Activated T-cell treated with anti-CD3 and anti-CD28 coated beads, Interleukin-2, amount 50 U/mL, for 24 hours (primary cell): ENCODE measurements around the gene DUSP15.
A peak's percentile ranks its signal among the peaks of the same experiment; 100 is the strongest.
"Not testable (repeated sequence)": the region's sequence is repeated elsewhere in the genome, so short reads cannot be mapped to it uniquely, and the experiment has no call there.

Experiments
- DNase-seq: peaks from one replicate; pipeline ENCODE4 v3.0.0-alpha.2; 2020
- H3K27ac Mint-ChIP-seq: 2 replicates; pipeline ENCODE4 v1.8.0; 2020; ENCODE audit warnings: mild to moderate bottlenecking, mixed read lengths
- H3K27me3 Mint-ChIP-seq: 2 replicates; pipeline ENCODE4 v1.8.0; 2020; ENCODE audit warnings: mixed read lengths
- H3K36me3 Mint-ChIP-seq: 2 replicates; pipeline ENCODE4 v1.8.0; 2020; ENCODE audit warnings: low read depth, mixed read lengths
- H3K4me1 Mint-ChIP-seq: 2 replicates; pipeline ENCODE4 v1.8.0; 2020; ENCODE audit warnings: low read depth, mixed read lengths
- H3K4me3 Mint-ChIP-seq: 2 replicates; pipeline ENCODE4 v1.8.0; 2020; ENCODE audit warnings: mild to moderate bottlenecking, moderate library complexity, mixed read lengths
- H3K9me3 Mint-ChIP-seq: 2 replicates; pipeline ENCODE4 v1.8.0; 2020; ENCODE audit warnings: mixed read lengths

DUSP15 gene, protein sequence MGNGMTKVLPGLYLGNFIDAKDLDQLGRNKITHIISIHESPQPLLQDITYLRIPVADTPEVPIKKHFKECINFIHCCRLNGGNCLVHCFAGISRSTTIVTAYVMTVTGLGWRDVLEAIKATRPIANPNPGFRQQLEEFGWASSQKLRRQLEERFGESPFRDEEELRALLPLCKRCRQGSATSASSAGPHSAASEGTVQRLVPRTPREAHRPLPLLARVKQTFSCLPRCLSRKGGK

DNA sequence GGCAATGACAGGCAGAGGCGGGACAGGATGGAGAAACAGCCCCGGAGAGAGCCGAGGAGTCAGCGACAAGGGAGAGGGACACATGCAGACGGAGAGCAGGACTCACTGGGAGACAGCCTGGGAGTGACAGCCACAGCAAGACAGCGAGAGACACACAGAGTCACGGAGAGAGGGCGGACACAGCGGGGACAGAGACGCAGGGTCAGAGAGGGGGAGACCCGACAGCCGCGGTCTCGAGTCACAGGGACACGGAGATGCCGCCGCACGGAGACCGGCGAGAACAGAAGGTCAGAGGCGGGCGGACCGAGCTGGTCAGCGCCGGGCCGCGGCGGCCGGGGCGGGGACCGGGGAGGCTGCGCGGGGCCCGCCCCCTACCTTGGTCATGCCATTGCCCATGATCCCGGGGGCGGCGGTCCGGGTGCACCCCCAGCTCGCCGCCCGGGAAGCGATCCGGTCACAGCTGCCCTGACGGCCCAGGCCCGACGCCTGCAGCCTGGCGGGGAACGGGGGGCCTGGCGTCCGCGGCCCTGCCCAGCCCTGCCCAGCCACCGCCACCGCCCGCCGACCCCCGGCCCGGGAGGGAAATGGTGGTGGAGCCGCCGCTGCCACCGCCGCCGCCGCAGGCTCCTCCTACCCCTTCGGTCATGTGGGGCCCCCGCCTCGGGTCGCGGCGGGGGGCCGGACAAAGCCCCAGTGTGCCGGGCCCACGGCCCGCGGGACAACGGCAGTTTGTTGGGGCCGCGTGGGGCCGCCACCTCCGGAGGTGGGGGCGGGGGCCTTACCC lies at the start of gene DUSP15, which contains the start of gene TTLL9:
DUSP15 (minus strand) TSS at position 586 of the 784 bp plus-strand sequence; CDS start at position 396, 190 bp downstream.
TTLL9 (plus strand) TSS at position 693 of the 784 bp plus-strand sequence. CDS start 493 bp downstream, outside the sequence.
- Mint-ChIP-seq H3K4me3 (peak within 1 kb of the TSS; percentile 75), H3K36me3 (no peaks in the 10 kb centered on the region), H3K27me3 (peaks cover 47% of the 10 kb centered on the region), H3K4me1 (peaks cover 10% of the 10 kb centered on the region), H3K27ac (peak within 1 kb of the TSS; percentile 74), H3K9me3 (no peaks in the 10 kb centered on the region)
- DNase-seq: peak; percentile 49

DNA sequence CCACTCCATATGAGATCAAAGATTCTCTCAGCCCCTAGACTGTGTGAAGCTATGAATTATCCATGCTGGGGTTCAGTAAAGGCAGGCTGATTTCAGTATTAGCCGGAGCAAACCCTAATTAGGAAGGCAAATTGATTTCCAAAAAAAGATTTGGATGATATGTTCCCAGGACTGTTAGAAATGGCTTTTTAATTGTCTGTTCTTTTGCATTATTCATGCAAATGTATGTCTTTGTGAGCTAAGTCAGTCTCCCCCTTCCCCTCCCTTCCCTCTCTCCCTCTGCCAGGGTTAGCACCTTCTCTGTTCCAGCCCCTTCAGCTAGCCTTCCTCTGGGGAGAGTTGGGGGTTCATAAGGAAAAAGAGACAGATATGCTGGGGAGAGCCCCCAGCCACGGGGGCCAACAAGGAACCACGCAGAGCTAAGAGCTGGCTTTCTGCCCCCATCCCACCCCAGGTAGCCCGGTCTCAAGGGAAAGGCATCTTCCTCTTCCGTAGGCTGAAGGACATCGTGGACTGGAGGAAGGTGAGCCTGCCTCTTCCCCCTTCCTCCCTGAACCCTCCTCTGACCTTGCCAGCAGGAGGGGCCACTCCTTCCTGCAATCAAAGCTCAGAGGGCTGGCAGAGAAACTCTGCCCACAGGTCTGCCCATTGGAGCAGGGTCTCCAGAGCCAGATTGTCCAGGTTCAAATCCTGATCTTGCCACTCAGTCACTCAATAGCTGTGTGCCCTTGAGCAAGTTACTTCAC lies 49.3 kb upstream of the DUSP15 start:
- no peak overlapping the region for H3K4me3 Mint-ChIP-seq
- H3K4me1 Mint-ChIP-seq: no peaks in the 10 kb centered on the region
- no peak overlapping the region for H3K27ac Mint-ChIP-seq
- DNase-seq: no peak
- no peaks in the 10 kb centered on the region for H3K36me3 Mint-ChIP-seq
- H3K9me3 Mint-ChIP-seq: no peaks in the 10 kb centered on the region
- peaks cover 30% of the 10 kb centered on the region for H3K27me3 Mint-ChIP-seq

DNA sequence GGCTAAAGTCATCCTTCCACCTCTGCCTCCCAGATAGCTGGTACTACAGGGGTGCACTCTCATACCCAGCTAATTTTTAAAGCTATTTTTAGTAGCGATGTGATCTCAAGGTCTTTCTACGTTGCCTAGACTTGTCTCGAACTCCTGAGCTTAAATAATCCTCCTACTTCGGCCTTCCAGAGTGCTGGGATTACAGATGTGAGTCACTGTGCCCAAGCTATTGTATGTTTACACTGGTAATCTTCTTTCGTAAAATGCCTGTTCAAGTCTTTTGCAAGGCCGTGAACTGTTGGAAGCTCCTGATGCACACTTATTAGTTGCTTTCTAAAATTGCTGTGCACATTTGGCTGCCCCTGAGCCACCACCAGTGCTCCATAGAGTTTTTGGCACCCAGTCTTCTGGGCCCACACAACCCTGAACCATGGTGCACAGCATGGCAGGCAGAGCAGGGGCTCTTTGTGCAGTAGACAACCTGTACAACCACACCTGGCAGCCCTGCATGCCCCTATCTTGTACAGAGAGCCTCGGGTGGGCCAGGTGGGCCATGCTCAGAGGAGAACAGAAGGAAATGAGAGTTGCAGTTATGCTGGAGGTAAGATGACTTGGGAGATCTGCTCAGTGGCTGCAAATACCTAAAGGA lies 48.3 kb upstream of the DUSP15 start:
- no peaks in the 10 kb centered on the region for H3K36me3 Mint-ChIP-seq
- DNase-seq: no peak
- no peak overlapping the region for H3K27ac Mint-ChIP-seq
- H3K4me1 Mint-ChIP-seq: no peaks in the 10 kb centered on the region
- peaks cover 20% of the 10 kb centered on the region for H3K27me3 Mint-ChIP-seq
- no peak overlapping the region for H3K4me3 Mint-ChIP-seq
- H3K9me3 Mint-ChIP-seq: no peaks in the 10 kb centered on the region

DNA sequence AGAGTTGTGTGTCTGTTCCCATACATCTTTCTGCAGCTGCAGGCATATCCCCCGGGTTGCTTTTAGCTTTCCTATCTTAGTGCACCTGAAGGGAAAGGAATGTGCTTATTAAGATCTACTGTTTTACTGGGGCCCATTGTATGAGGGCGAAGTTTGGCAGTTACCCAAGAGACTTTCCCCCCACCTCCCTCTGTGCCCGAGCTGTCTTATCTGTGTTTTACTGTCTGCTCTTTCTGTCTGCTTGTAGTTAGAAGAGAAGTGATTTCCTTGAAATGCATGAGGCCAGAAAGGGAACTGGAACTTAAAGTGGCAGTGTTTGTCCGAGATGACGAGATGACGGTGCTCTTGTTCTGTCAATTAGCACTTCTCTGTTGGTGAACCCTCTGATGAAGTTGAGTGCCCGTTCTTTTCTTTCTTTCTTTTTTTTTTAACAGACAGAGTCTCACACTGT lies 47.7 kb upstream of the DUSP15 start:
- H3K4me1 Mint-ChIP-seq, DNase-seq, H3K36me3 Mint-ChIP-seq, H3K4me3 Mint-ChIP-seq, H3K9me3 Mint-ChIP-seq, H3K27ac Mint-ChIP-seq: not testable (repeated sequence)
- peaks cover 20% of the 10 kb centered on the region for H3K27me3 Mint-ChIP-seq

DNA sequence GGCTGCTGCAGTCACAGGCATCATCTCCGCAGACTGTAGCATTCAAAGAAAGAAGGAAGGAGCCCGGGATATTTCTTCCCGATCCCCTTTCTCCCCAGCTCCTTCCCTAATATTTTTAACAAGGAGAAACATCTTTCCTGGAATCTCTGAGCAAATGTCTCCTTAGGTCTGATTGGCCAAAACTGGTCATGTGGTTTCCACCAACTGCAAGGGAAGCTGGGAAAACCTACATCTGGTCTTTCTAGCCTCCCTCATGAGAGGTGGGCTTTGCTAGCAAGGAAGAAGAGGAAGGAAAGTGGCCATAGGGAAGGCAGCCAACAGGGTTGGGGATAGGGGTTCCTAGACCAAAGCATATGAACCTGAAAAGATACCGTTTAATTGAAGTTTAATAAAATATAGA lies 46.4 kb upstream of the DUSP15 start:
- Mint-ChIP-seq H3K36me3 (no peaks in the 10 kb centered on the region), H3K9me3 (no peaks in the 10 kb centered on the region), H3K4me1 (no peaks in the 10 kb centered on the region)

DNA sequence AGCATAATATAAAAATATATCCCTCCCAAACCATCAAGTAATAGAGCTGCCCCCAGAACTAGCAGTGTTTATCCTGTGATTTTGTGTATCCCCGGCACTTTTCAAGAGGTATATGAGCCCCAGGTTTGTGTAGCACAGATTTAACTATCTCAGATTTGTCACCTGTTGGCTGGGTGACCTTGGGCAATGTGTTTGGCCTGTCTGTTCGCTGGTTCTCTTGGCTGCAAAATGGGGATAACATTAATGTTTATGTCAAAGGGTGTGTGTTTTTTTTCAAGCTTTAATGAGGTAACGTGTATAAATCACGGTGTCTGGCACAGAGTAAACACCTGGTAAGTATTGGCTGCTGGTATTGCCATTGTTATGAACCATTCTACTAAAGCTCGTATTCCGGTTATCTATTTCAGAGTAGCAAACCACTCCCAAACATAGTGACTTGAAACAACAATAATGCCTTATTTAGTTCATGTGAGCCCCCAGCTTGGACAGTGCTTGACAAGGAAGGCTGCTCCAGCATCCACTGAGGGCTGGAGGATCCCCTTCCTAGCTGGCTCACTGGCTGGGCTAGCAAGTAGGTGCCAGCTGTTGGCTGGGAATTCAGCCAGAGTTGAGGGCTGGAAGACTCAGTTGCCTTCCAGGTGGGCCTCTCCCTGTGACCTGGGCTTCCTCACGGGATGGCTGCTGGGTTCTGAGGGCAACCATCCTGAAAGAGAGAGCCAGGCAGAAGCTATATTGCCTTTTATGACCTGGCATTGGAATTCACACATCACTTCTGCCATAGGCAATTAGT lies 45.4 kb upstream of the DUSP15 start:
- DNase-seq: no peak
- no peaks in the 10 kb centered on the region for H3K9me3 Mint-ChIP-seq
- no peak overlapping the region for H3K4me3 Mint-ChIP-seq
- H3K27ac Mint-ChIP-seq: no peak overlapping the region
- H3K36me3 Mint-ChIP-seq: no peaks in the 10 kb centered on the region
- H3K4me1 Mint-ChIP-seq: no peaks in the 10 kb centered on the region
- H3K27me3 Mint-ChIP-seq: peaks cover 17% of the 10 kb centered on the region

More for the DNA sequence above, 46.4 kb upstream of the DUSP15 start:
- Mint-ChIP-seq H3K27me3 (peaks cover 20% of the 10 kb centered on the region), H3K27ac (no peak overlapping the region), H3K4me3 (no peak overlapping the region)
- no peak for DNase-seq

DNA sequence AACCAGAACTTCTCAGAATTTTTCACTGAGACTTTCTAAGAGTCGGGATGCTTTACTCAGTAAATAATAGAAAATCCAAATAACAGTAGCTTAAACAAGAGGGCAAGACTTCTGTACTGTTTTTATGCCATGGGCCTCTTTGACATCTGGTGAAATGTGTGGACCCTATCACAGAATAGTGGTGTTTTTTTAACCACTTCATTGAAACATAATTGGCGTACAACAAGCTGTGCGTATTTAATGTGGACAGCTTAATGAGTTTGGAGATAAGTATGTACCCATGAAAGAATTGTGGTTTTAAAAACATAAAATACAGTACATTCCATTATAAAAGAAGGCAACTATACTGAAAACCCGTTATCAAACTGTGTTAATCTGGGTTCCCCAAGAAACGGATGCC lies 43.8 kb upstream of the DUSP15 start:
- DNase-seq: no peak
- H3K27ac Mint-ChIP-seq: no peak overlapping the region
- H3K27me3 Mint-ChIP-seq: peaks cover 7% of the 10 kb centered on the region
- no peaks in the 10 kb centered on the region for H3K36me3 Mint-ChIP-seq
- no peaks in the 10 kb centered on the region for H3K9me3 Mint-ChIP-seq
- no peaks in the 10 kb centered on the region for H3K4me1 Mint-ChIP-seq
- H3K4me3 Mint-ChIP-seq: no peak overlapping the region

DNA sequence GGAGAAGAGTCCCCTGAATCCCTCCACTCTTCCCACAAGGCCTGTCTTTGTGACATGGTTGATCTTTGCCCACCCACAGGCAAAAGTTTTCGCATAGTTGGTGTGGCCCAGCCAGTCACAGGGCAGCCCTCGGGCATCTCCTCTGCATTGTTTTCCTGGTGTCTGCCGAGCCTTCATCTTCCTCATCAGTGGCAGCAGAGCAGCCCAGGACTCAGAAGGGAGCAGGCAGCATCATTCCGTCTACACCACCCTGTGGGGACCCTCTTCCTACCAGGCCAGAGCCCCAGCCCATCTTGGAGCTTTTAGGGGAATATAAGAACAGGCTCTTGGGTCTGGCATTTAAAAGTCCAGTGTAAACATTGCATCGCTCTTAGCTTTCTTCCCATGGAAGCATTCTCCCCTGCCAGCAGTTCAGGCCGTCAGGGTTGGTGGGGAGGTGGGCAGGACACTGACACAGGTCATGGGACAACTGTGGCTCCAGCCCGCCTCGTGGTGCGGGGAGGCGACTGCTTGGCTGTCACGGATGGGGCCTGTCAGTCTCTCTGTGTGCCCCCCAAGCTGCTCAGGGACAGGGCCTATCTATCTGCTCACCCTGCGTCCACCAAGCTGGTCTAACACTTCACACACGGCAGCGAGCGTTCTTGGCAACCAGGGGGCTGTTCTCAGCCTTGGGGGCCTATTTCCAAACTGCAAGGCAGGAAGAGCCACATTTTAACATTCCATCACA lies 43.3 kb upstream of the DUSP15 start:
- H3K4me3 Mint-ChIP-seq: no peak overlapping the region
- no peaks in the 10 kb centered on the region for H3K36me3 Mint-ChIP-seq
- no peak for DNase-seq
- peaks cover under 1% of the 10 kb centered on the region for H3K27me3 Mint-ChIP-seq
- H3K9me3 Mint-ChIP-seq: no peaks in the 10 kb centered on the region
- H3K27ac Mint-ChIP-seq: no peak overlapping the region
- no peaks in the 10 kb centered on the region for H3K4me1 Mint-ChIP-seq

DNA sequence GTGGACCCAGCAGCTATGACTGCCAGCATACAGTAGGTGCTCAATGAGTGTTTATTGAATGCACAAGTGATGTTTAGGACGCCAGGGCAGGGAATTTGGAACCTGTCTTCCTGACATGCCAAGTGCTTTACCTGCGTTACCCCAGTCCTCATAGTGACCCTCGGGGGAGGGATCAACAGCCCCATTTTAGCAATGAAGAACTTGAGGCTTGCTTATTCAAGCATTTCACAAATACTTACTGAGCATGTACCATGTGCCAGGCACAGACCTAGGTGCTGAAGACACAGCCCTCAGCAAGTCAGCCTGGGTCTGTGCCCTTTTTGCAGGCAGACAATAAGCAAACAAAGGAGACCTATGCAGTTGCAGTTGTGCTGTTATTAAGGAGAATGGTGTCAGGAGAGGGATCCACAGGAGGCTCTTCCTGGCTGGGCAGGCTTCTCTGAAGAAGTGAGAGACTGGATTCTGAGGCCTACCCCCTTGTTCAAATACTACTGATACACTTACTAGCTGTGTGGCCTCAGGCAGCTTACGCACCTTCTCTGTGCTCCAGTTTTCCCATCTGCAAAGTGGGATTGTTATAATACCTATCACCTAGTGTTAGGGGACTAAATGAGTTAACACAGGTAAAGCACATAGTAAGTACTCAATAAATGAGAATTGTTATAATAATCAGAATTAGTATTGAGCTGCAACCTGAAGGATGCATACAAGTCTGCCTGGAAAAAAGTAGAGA lies 39.9 kb upstream of the DUSP15 start:
- Mint-ChIP-seq H3K36me3 (no peaks in the 10 kb centered on the region), H3K4me1 (no peaks in the 10 kb centered on the region), H3K9me3 (no peaks in the 10 kb centered on the region), H3K27ac (no peak overlapping the region), H3K4me3 (no peak overlapping the region), H3K27me3 (no peaks in the 10 kb centered on the region)
- DNase-seq: no peak

DNA sequence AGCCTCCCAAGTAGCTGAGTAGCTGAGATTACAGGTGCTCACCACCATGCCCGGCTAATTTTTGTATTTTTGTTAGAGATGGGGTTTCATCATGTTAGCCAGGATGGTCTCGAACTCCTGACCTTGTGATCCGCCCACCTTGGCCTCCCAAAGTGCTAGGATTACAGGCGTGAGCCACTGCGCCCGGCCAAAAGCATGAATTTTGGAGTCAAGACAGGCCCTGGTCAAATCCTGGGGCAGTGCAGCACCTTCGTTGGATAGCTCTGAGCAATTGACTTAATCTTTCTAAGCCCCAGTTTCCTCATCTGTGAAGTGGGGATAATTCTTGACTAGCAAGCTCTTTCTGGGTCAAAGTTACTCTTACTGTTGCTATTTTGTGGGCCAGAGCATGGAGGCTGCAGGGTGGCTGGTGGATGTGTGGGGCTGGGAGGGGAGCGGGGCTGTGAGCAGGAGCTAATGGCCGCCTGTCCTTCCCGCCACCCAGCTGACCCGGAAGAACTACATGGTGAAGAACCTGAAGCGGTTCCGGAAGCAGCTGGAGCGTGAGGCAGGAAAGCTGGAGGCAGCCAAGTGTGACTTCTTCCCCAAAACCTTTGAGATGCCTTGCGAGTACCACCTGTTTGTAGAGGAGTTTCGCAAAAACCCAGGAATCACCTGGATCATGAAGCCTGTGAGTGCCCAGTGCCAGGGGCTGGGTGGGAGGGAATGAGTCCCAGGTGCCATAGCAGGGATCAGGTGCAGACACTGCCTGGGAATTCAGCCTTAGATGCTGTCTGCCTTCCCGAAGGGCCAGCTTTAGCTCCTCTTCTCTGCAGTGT lies 39.1 kb upstream of the DUSP15 start:
- Mint-ChIP-seq H3K4me1 (no peaks in the 10 kb centered on the region), H3K9me3 (no peaks in the 10 kb centered on the region), H3K36me3 (no peaks in the 10 kb centered on the region), H3K27me3 (peaks cover 2% of the 10 kb centered on the region), H3K4me3 (no peak overlapping the region), H3K27ac (no peak overlapping the region)
- DNase-seq: no peak

DNA sequence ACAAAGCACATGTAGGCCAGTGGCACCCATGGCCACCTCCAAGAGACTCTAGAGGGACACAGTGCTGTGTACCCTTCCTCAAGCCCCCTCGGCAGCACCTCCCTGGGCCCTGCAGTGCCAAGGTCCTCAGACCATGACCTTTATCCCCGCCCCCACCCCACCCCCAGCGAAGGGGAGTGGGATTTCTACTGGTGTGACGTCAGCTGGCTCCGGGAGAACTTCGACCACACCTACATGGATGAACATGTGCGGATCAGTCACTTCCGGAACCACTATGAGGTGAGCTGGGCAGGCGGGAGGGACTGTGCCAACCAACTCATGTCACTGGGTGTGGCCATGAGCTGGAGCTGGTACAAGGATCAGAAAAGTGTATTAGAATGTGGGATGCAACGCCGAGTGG lies 38.1 kb upstream of the DUSP15 start:
- H3K36me3 Mint-ChIP-seq: no peaks in the 10 kb centered on the region
- no peak for DNase-seq
- H3K27ac Mint-ChIP-seq: no peak overlapping the region
- H3K9me3 Mint-ChIP-seq: no peaks in the 10 kb centered on the region
- peaks cover 2% of the 10 kb centered on the region for H3K27me3 Mint-ChIP-seq
- H3K4me3 Mint-ChIP-seq: no peak overlapping the region
- no peaks in the 10 kb centered on the region for H3K4me1 Mint-ChIP-seq

DNA sequence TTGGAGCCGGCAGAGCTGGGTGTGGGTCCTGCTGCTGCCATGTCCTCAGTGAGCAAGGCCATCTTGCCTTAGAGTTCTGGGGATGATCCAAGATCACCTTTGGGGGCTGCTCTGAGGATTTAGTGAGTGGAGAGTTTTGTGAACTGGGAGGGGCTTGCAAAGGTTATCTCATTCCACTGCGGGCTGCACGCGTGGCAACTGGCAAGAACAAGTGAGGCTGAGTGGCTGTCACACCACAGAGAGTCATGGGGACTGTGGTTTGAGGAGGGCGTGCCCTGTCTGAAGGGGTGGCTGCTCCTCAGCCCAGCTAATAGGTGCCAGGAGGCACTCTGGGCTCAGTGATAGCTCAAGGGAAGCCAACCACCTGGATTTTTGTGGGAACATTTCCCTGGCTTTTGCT lies 37.7 kb upstream of the DUSP15 start:
- no peak for DNase-seq
- Mint-ChIP-seq H3K4me1 (no peaks in the 10 kb centered on the region), H3K4me3 (no peak overlapping the region), H3K27ac (no peak overlapping the region), H3K36me3 (no peaks in the 10 kb centered on the region), H3K9me3 (no peaks in the 10 kb centered on the region), H3K27me3 (peaks cover 2% of the 10 kb centered on the region)
